ENCODE measurements around the gene GLIS1.

GRCh38 chr1:53763911-53764310 lies 24.9 kb upstream of the GLIS1 start:
- no peak for TF ChIP-seq EZH2phosphoT487 (IDR thresholded peaks at IDR 0.05; ENCODE audit: borderline replicate concordance)
- TF ChIP-seq, protein P1, sequence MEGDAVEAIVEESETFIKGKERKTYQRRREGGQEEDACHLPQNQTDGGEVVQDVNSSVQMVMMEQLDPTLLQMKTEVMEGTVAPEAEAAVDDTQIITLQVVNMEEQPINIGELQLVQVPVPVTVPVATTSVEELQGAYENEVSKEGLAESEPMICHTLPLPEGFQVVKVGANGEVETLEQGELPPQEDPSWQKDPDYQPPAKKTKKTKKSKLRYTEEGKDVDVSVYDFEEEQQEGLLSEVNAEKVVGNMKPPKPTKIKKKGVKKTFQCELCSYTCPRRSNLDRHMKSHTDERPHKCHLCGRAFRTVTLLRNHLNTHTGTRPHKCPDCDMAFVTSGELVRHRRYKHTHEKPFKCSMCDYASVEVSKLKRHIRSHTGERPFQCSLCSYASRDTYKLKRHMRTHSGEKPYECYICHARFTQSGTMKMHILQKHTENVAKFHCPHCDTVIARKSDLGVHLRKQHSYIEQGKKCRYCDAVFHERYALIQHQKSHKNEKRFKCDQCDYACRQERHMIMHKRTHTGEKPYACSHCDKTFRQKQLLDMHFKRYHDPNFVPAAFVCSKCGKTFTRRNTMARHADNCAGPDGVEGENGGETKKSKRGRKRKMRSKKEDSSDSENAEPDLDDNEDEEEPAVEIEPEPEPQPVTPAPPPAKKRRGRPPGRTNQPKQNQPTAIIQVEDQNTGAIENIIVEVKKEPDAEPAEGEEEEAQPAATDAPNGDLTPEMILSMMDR (conservative IDR thresholded peaks at IDR 0.05; ENCODE audit: low read length): no peak
